Germinal center (tissue), 1 donor: Measurements from ENCODE around the gene CFAP43.

Source experiments
- DNase-seq: peaks from one replicate; pipeline ENCODE4 v3.0.0; 2012; ENCODE audit warnings: mixed read lengths, low spot score

CFAP43 gene

DNA sequence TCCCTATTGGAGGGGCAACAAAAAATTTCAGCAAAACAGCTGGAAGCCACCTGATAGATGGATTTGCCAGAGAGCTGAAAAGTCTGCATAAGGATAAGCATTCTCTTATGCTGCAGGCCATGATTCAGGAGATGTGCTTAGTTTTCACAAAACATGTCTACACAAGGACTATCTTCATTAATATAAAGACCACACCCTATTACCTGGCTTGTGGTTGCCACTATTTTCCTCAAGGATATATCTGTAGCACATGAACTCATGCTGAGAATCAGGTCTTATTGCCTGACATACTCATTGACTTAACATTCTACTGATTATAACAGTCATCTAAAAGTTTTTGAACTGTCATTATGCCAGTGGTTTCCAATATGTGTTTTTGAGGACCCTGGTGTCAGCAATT lies 139.4 kb downstream of the CFAP43 start:
- DNase-seq: no peak

DNA sequence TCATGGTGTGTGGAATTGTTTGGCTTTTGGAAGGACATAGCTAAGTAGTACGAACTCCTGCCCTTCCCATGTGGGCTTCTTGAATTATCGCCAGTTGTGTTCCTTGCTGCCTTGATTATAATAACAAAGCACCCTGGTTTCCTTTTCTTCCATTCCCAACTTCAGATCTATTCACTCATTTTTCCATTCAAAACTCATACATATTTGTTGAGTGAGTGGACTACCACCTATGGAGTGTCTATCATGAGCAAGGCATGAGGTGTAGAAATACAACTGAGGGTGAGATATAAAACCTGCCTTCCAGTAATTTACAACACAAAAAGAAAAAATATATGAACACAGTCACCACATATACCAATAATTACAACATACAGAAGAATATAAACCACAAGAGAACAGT lies 141.6 kb downstream of the CFAP43 start:
- DNase-seq: no peak

DNA sequence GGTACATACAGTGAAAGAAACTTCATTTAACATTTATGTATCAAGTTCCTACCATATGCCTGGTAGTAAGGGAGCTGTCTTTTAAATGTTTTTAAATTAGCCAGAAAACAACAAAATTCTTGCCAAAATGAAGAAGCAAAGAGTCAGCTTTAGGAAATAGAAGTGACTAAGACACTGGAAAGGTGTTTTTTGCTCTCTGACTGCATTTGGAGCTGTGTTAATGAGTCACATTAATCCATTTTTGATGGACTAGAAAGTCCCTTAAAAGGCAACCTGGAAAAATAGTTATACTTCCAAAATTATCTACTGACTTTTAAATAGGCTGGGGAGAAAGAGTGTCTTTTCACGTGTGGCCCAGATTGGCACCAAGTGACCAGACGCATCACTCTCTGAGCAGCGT lies 142.5 kb downstream of the CFAP43 start:
- no peak for DNase-seq

DNA sequence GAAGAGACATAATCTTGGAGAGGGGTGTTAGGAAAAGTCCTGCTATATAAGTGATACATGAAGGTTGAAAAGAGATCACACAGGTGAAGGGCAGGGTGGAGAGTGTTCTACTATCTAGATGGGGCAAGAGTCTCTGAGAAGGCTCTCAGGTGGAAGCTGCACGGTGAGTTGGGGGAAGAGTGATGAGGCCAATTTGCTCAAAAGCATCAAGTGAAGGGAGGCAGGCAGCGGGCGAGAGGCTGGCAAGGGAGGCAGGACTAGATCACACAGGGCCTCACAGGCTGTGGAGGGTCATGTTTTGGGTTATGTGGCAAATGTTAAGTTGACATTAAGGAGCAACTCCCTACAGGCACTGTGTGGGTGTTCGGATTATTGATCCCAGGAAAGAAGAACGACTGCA lies 143.9 kb downstream of the CFAP43 start:
- DNase-seq: no peak

DNA sequence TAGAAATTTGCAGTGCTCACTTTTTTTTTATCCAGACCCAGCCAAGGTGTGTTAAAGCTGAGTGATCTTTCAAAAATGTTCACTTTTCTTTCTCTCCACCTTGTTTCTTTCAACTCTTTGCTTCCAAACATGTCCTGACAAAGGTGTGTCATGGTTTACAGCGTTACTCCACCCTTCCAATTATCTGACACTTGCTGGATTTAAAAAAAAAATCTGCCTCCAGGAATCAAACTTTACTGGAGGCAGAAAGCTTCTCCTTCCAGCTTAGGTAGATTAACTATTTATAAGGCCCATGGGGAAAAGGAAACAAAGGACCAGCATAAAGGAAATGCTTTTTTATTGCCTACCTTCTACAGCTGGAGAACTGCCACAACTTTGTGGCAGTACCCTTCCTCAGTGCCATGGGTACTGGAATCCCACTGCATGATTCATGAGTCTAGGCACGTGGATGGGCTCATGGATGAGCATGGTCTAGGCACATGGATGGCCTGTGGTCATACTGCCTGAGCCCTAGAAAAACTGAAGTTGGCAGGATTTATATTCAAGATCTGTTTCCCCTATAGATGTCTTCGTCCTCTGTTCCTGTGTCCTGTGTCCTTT lies 146.3 kb downstream of the CFAP43 start, which contains the start of gene COL17A1:
COL17A1 (minus strand) TSS at position 80 of the 600 bp plus-strand sequence. CDS start 5,207 bp downstream, outside the sequence.
- DNase-seq: no peak

DNA sequence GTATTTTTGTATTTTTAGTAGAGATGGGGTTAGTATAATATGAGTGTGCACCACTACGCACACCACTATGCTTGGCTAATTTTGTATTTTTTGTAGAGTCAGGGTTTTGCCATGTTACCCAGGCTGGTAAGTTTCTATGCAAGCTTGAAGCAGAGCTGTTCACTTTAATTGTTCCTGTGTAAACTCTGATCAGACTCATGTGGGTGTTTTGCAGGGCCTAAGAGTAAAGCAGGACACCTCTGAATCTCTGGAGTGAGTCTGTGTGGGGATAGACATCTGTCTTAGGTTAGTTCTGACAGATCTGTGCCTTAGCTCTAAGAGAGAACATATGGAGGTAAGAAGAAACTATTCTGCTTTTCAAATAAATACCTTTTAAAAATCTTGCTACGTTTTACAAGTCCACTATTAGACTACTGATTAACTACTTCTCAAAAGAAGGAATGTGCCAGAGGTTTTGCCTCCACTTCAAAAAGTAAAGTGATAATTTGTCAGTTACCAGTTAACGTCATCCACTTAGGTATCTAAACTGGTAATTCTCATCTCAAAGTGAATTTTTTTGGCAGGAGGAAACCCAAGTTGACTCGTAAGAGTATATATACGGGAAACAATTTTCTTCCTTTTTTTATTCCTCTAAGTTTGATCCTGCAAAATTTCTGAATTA lies 147.6 kb downstream of the CFAP43 start:
- no peak for DNase-seq

DNA sequence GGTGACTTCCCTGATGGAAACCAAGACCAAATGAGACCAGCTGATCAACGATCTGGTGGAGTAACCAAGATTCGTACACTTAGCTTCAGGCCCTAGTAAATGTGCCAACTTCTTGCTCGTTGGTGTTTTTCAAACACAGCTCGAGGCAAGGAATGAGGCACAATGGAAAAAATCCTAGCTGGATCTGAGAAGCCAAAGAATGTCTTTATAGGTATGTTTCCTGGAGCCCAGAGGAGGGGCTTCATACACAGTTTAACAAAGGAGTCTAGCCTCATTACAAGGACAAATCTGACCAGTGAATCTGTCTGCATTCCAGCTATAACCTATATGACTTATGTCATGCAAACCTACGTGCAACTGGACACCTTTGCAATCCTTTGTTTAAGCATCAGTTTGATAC lies 150.2 kb downstream of the CFAP43 start:
- DNase-seq: no peak

DNA sequence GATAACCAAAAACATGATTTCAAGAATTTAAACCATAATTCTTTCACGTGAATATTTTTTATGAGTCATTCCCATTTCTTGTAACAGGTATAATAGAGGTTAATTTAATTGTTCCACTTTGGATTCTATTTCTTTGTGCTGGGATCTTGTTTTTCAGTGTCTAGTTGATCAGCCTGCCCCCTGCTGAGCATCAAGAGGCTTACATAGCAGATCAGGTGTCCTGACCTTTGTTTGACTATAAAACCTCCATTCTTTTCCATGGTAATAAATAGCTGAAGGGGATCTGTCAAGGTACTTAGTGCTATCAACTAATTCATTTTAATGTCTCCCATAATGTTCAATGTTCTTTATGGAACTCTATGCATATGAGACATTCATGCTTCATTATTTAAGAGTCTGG lies 151.4 kb downstream of the CFAP43 start:
- DNase-seq: peak; percentile 13
